Mesenchymal stem cell (in vitro differentiated cells and primary cell): ENCODE data around the gene CEP112.

Experiments used
- DNase-seq: peaks from one replicate; pipeline ENCODE4 v3.0.0-alpha.2; 2013
- H2AFZ ChIP-seq: one replicate; pipeline ENCODE4 v1.6.1; 2013; ENCODE audit warnings: low read depth, mild to moderate bottlenecking, control low read depth, inconsistent platforms, low read length, moderate library complexity
- H2AK5ac ChIP-seq: 2 replicates; pipeline ENCODE4 v1.6.1; 2013; ENCODE audit warnings: low read length, moderate library complexity, mild to moderate bottlenecking, inconsistent platforms; ENCODE audit not compliant: severe bottlenecking
- H2BK120ac ChIP-seq: one replicate; pipeline ENCODE4 v1.6.1; 2013; ENCODE audit warnings: low read depth, mild to moderate bottlenecking, inconsistent platforms, low read length, moderate library complexity
- H2BK12ac ChIP-seq, 2 experiments: one replicate each; pipeline ENCODE4 v1.6.1; 2013; ENCODE audit warnings: inconsistent platforms in 2 of 2, low read length in 2 of 2, mild to moderate bottlenecking in 2 of 2, moderate library complexity in 2 of 2, control low read depth in 1 of 2
- H2BK15ac ChIP-seq: one replicate; pipeline ENCODE4 v1.6.1; 2013; ENCODE audit warnings: mild to moderate bottlenecking, low read depth, inconsistent platforms; ENCODE audit not compliant: poor library complexity, severe bottlenecking
- H2BK5ac ChIP-seq: 2 replicates; pipeline ENCODE4 v1.6.1; 2013; ENCODE audit warnings: low read depth, mild to moderate bottlenecking, low read length, control low read depth, inconsistent platforms; ENCODE audit not compliant: poor library complexity, severe bottlenecking
- H3K14ac ChIP-seq, 2 experiments: one replicate each; pipeline ENCODE4 v1.6.1; 2013; ENCODE audit warnings: inconsistent platforms in 2 of 2, low read length in 2 of 2, control low read depth in 1 of 2, mild to moderate bottlenecking in 1 of 2, moderate library complexity in 1 of 2
- H3K18ac ChIP-seq, 2 experiments: one replicate each; pipeline ENCODE4 v1.6.1; 2013; ENCODE audit warnings: inconsistent platforms in 2 of 2, low read length in 2 of 2, control low read depth in 1 of 2, low read depth in 1 of 2, mild to moderate bottlenecking in 1 of 2
- H3K23ac ChIP-seq, 2 experiments: one replicate each; pipeline ENCODE4 v1.6.1; 2013; ENCODE audit warnings: inconsistent platforms in 2 of 2, low read length in 2 of 2, mild to moderate bottlenecking in 2 of 2, moderate library complexity in 2 of 2, control low read depth in 1 of 2
- H3K27ac ChIP-seq: 2 replicates; pipeline ENCODE4 v1.5.1; 2013; ENCODE audit warnings: mild to moderate bottlenecking, moderate library complexity, low read length, control low read depth, inconsistent platforms; ENCODE audit not compliant: poor library complexity, severe bottlenecking
- H3K27me3 ChIP-seq, 2 experiments: 2 replicates each; pipeline versions ENCODE4 v1.6.1 to v1.7.0; 2013; ENCODE audit warnings: low read length in 2 of 2, mild to moderate bottlenecking in 2 of 2, moderate library complexity in 2 of 2, control low read depth in 1 of 2, inconsistent platforms in 1 of 2; ENCODE audit not compliant: control insufficient read depth in 1 of 2, insufficient read depth in 1 of 2
- H3K36me3 ChIP-seq, 2 experiments: 2 replicates each; pipeline versions ENCODE4 v1.6.1 to v1.7.0; 2013; ENCODE audit warnings: low read length in 2 of 2, control low read depth in 1 of 2, inconsistent platforms in 1 of 2, low read depth in 1 of 2, mild to moderate bottlenecking in 1 of 2; ENCODE audit not compliant: insufficient read depth in 2 of 2, control insufficient read depth in 1 of 2
- H3K4ac ChIP-seq, 2 experiments: one replicate each; pipeline ENCODE4 v1.6.1; 2013; ENCODE audit warnings: inconsistent platforms in 2 of 2, low read length in 2 of 2, mild to moderate bottlenecking in 2 of 2, moderate library complexity in 2 of 2, control low read depth in 1 of 2, low read depth in 1 of 2
- H3K4me1 ChIP-seq: 2 replicates; pipeline ENCODE4 v1.6.1; 2013; ENCODE audit warnings: low read depth, low read length, control low read depth; ENCODE audit not compliant: control insufficient read depth, insufficient read depth
- H3K4me2 ChIP-seq: 2 replicates; pipeline ENCODE4 v1.6.1; 2013; ENCODE audit warnings: low read length, mild to moderate bottlenecking, inconsistent platforms; ENCODE audit not compliant: poor library complexity, severe bottlenecking
- H3K4me3 ChIP-seq, 2 experiments: 2 replicates each; pipeline versions ENCODE4 v1.5.1 to v1.7.0; 2013; ENCODE audit warnings: low read length in 2 of 2, mild to moderate bottlenecking in 2 of 2, control low read depth in 1 of 2, low read depth in 1 of 2; ENCODE audit not compliant: insufficient read depth in 1 of 2
- H3K79me1 ChIP-seq: replicated peaks from 2 replicates; pipeline ENCODE4 v1.6.1; 2013; ENCODE audit warnings: mild to moderate bottlenecking, control low read depth, low read length, inconsistent platforms; ENCODE audit not compliant: poor library complexity, severe bottlenecking
- H3K9ac ChIP-seq: 2 replicates; pipeline ENCODE4 v1.7.0; 2013; ENCODE audit warnings: mild to moderate bottlenecking, low read length, moderate library complexity
- H3K9me3 ChIP-seq: 2 replicates; pipeline ENCODE4 v1.7.0; 2013; ENCODE audit warnings: mild to moderate bottlenecking, low read length; ENCODE audit not compliant: control insufficient read depth
- H4K8ac ChIP-seq: one replicate; pipeline ENCODE4 v1.6.1; 2013; ENCODE audit warnings: inconsistent platforms, mild to moderate bottlenecking, low read length, moderate library complexity
- H4K91ac ChIP-seq: one replicate; pipeline ENCODE4 v1.6.1; 2013; ENCODE audit warnings: mild to moderate bottlenecking, low read length, inconsistent platforms
- WGBS: methylation state at CpG from one replicate; pipeline ENCODE4 v1.1.7; 2013; ENCODE audit warnings: mixed read lengths; 5-methylcytosine and 5-hydroxymethylcytosine counted together

The CEP112 gene

GRCh38 chr17:65910836-65911235 is 281.1 kb downstream of the CEP112 start:
- WGBS: 100% methylated on average over 1 of the region's 1 CpG
- no peak overlapping the region for H2AFZ ChIP-seq
- H3K9ac ChIP-seq: no peak overlapping the region
- H2AK5ac ChIP-seq: no peak overlapping the region
- no peak overlapping the region for H2BK120ac ChIP-seq
- H3K79me1 ChIP-seq: no peaks in the 10 kb centered on the region
- H3K4ac ChIP-seq: no peak overlapping the region
- H4K91ac ChIP-seq: no peak overlapping the region
- no peak overlapping the region for H2BK12ac ChIP-seq
- H3K4me2 ChIP-seq: no peak overlapping the region
- no peak overlapping the region for H2BK5ac ChIP-seq
- no peak for DNase-seq
- no peak overlapping the region for H2BK15ac ChIP-seq
- no peak overlapping the region for H3K4me3 ChIP-seq
- no peaks in the 10 kb centered on the region for H3K27me3 ChIP-seq
- H3K27ac ChIP-seq: no peak overlapping the region
- H3K23ac ChIP-seq: no peak overlapping the region
- no peak overlapping the region for H3K14ac ChIP-seq
- peaks cover 11% of the 10 kb centered on the region for H3K9me3 ChIP-seq
- H4K8ac ChIP-seq: no peak overlapping the region
- no peaks in the 10 kb centered on the region for H3K4me1 ChIP-seq
- no peak overlapping the region for H3K18ac ChIP-seq
- H3K36me3 ChIP-seq: peaks cover 0 to 3% of the 10 kb centered on the region in 2 experiments

DNA sequence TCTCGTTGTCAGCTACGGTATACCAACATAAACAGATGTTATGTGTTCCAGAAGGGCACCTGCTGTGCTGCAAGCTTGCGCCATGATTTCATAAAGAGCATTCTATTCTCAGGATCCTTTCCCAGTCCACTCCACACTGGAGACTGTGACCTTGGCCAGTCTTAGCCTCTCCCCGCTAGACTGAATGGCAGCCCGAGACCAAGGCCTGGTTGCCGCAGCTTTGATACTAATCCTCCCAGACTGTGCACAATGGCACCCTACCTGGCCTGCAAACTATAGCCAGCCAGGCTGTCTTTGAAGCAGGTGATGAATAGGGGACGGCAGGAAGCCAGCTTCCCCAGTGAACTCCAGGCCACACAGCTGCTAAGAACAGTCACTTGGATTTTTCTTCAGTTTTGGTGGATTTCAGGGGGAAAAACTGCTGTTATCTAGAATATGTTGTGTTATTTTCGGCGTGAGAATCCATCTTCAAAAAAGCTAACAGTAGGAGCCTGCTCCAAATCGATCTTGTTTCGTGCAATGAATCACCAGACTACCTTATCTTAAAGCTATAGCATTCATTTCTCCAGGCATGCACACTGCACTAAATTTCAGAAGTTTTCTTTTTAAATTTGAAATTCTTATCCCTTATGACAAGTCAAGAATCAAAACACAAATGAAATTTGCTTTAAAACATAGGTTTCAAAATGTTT is 289.0 kb downstream of the CEP112 start:
- H4K91ac ChIP-seq: no peak overlapping the region
- no peaks in the 10 kb centered on the region for H3K27me3 ChIP-seq
- H3K9me3 ChIP-seq: no peaks in the 10 kb centered on the region
- no peaks in the 10 kb centered on the region for H3K79me1 ChIP-seq
- no peaks in the 10 kb centered on the region for H3K4me1 ChIP-seq
- H3K27ac ChIP-seq: no peak overlapping the region
- no peak overlapping the region for H2AK5ac ChIP-seq
- no peak overlapping the region for H2BK15ac ChIP-seq
- no peak overlapping the region for H2BK12ac ChIP-seq
- H2BK120ac ChIP-seq: no peak overlapping the region
- no peak overlapping the region for H3K14ac ChIP-seq
- H2AFZ ChIP-seq: no peak overlapping the region
- H3K4me2 ChIP-seq: no peak overlapping the region
- no peak overlapping the region for H3K9ac ChIP-seq
- WGBS: 89% methylated on average over 11 of the region's 11 CpGs
- H3K4me3 ChIP-seq: no peak overlapping the region
- H3K36me3 ChIP-seq: no peaks in the 10 kb centered on the region
- no peak for DNase-seq
- no peak overlapping the region for H3K23ac ChIP-seq
- no peak overlapping the region for H3K18ac ChIP-seq
- no peak overlapping the region for H4K8ac ChIP-seq
- H3K4ac ChIP-seq: no peak overlapping the region
- no peak overlapping the region for H2BK5ac ChIP-seq

DNA sequence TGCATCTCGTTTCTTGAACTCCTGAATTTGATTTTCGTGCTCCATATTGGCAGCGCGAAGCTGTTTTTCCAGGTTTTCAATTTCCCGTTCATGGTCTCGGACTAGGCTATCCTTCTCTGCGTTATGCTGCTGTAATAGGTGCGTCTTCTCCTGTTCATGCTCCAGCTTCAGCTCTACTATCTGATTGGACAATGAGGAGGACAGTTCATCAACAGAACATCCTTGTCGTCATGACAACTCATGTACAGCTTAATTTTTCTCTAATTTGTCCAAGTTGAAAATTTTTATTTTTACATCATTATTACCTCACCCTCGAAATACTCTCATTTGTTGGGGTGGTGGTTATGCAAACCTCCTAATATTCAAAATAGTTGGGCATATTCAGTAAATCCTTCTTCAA is 289.8 kb downstream of the CEP112 start:
- no peak overlapping the region for H3K14ac ChIP-seq
- H3K79me1 ChIP-seq: no peaks in the 10 kb centered on the region
- H3K18ac ChIP-seq: no peak overlapping the region
- H3K4me1 ChIP-seq: no peaks in the 10 kb centered on the region
- H4K91ac ChIP-seq: no peak overlapping the region
- H2BK15ac ChIP-seq: no peak overlapping the region
- H3K4ac ChIP-seq: no peak overlapping the region
- no peaks in the 10 kb centered on the region for H3K27me3 ChIP-seq
- H3K9me3 ChIP-seq: no peaks in the 10 kb centered on the region
- H2BK5ac ChIP-seq: no peak overlapping the region
- no peak for DNase-seq
- H2AFZ ChIP-seq: no peak overlapping the region
- H2AK5ac ChIP-seq: no peak overlapping the region
- no peak overlapping the region for H3K9ac ChIP-seq
- H2BK12ac ChIP-seq: no peak overlapping the region
- no peak overlapping the region for H3K27ac ChIP-seq
- H3K4me2 ChIP-seq: no peak overlapping the region
- H3K23ac ChIP-seq: no peak overlapping the region
- no peak overlapping the region for H4K8ac ChIP-seq
- H3K36me3 ChIP-seq: no peaks in the 10 kb centered on the region
- no peak overlapping the region for H2BK120ac ChIP-seq
- WGBS: 93% methylated on average over 8 of the region's 10 CpGs
- H3K4me3 ChIP-seq: no peak overlapping the region

GRCh38 chr17:65901394-65901793 is 290.5 kb downstream of the CEP112 start:
- no peaks in the 10 kb centered on the region for H3K36me3 ChIP-seq
- no peak overlapping the region for H2BK15ac ChIP-seq
- H4K8ac ChIP-seq: no peak overlapping the region

More at GRCh38 chr17:65901394-65901793, 290.5 kb downstream of the CEP112 start:
- H3K4me1 ChIP-seq: no peaks in the 10 kb centered on the region
- H3K9me3 ChIP-seq: no peaks in the 10 kb centered on the region
- no peak overlapping the region for H2BK12ac ChIP-seq
- no peak overlapping the region for H3K18ac ChIP-seq
- H3K14ac ChIP-seq: no peak overlapping the region
- H3K4ac ChIP-seq: no peak overlapping the region
- no peak for DNase-seq
- no peak overlapping the region for H2BK5ac ChIP-seq
- no peak overlapping the region for H4K91ac ChIP-seq
- H2AFZ ChIP-seq: no peak overlapping the region
- H3K9ac ChIP-seq: no peak overlapping the region
- H2AK5ac ChIP-seq: no peak overlapping the region
- no peak overlapping the region for H3K4me2 ChIP-seq
- H3K27ac ChIP-seq: no peak overlapping the region
- no peaks in the 10 kb centered on the region for H3K79me1 ChIP-seq
- no peak overlapping the region for H2BK120ac ChIP-seq
- H3K4me3 ChIP-seq: no peak overlapping the region
- no peaks in the 10 kb centered on the region for H3K27me3 ChIP-seq
- no peak overlapping the region for H3K23ac ChIP-seq
